ENCODE measurements around the gene ANKK1. TPM values are rescaled to one million over a fixed set of nuclear protein-coding genes. Genes with fewer than 3 reads are reported as not detected.

ANKK1 gene
- total RNA-seq, 1 donor from 2014 or later: 0.50 TPM

- Histone ChIP-seq H3K4me3 (ENCODE audit: low read depth, low read length) (no peak overlapping the region), H3K36me3 (ENCODE audit: control insufficient read depth, insufficient read depth, low read length) (no peaks in the 10 kb centered on the region), H3K27me3 (ENCODE audit: control insufficient read depth, insufficient read depth, low read length) (peaks cover 3% of the 10 kb centered on the region)
- DNase-seq (ENCODE audit: low read depth): no peak
- no peak for TF ChIP-seq CTCF (IDR thresholded peaks at IDR 0.05; ENCODE audit: insufficient read depth, low read length, poor library complexity, severe bottlenecking)
Observed at GRCh38 chr11:113412675-113413074, 25.1 kb downstream of the ANKK1 start.

- no peak for DNase-seq (ENCODE audit: low read depth)
- Histone ChIP-seq H3K36me3 (ENCODE audit: control insufficient read depth, insufficient read depth, low read length) (no peaks in the 10 kb centered on the region), H3K4me3 (ENCODE audit: low read depth, low read length) (no peak overlapping the region), H3K27me3 (ENCODE audit: control insufficient read depth, insufficient read depth, low read length) (peaks cover 5% of the 10 kb centered on the region)
- no peak for TF ChIP-seq CTCF (IDR thresholded peaks at IDR 0.05; ENCODE audit: insufficient read depth, low read length, poor library complexity, severe bottlenecking)
Observed at GRCh38 chr11:113415343-113415742, 27.8 kb downstream of the ANKK1 start.

GRCh38 chr11:113417428-113417827, 29.8 kb downstream of the ANKK1 start:
- H3K4me3 ChIP-seq (ENCODE audit: low read depth, low read length): no peak overlapping the region
- H3K27me3 ChIP-seq (ENCODE audit: control insufficient read depth, insufficient read depth, low read length): peaks cover 4% of the 10 kb centered on the region
- TF ChIP-seq CTCF (IDR thresholded peaks at IDR 0.05; ENCODE audit: insufficient read depth, low read length, poor library complexity, severe bottlenecking): no peak
- H3K36me3 ChIP-seq (ENCODE audit: control insufficient read depth, insufficient read depth, low read length): no peaks in the 10 kb centered on the region
- DNase-seq (ENCODE audit: low read depth): no peak

- TF ChIP-seq CTCF (IDR thresholded peaks at IDR 0.05; ENCODE audit: insufficient read depth, low read length, poor library complexity, severe bottlenecking): no peak
- Histone ChIP-seq H3K36me3 (ENCODE audit: control insufficient read depth, insufficient read depth, low read length) (no peaks in the 10 kb centered on the region), H3K27me3 (ENCODE audit: control insufficient read depth, insufficient read depth, low read length) (peaks cover 4% of the 10 kb centered on the region), H3K4me3 (ENCODE audit: low read depth, low read length) (no peak overlapping the region)
- no peak for DNase-seq (ENCODE audit: low read depth)
Observed at GRCh38 chr11:113419454-113420003, 31.9 kb downstream of the ANKK1 start.

GRCh38 chr11:113420808-113421207, 33.2 kb downstream of the ANKK1 start:
- no peak overlapping the region for H3K4me3 ChIP-seq (ENCODE audit: low read depth, low read length)
- H3K27me3 ChIP-seq (ENCODE audit: control insufficient read depth, insufficient read depth, low read length): peaks cover 4% of the 10 kb centered on the region
- no peaks in the 10 kb centered on the region for H3K36me3 ChIP-seq (ENCODE audit: control insufficient read depth, insufficient read depth, low read length)
- TF ChIP-seq CTCF (IDR thresholded peaks at IDR 0.05; ENCODE audit: insufficient read depth, low read length, poor library complexity, severe bottlenecking): no peak
- no peak for DNase-seq (ENCODE audit: low read depth)

- no peak for DNase-seq (ENCODE audit: low read depth)
- Histone ChIP-seq H3K27me3 (ENCODE audit: control insufficient read depth, insufficient read depth, low read length) (no peaks in the 10 kb centered on the region), H3K36me3 (ENCODE audit: control insufficient read depth, insufficient read depth, low read length) (no peaks in the 10 kb centered on the region), H3K4me3 (ENCODE audit: low read depth, low read length) (no peak overlapping the region)
- no peak for TF ChIP-seq CTCF (IDR thresholded peaks at IDR 0.05; ENCODE audit: insufficient read depth, low read length, poor library complexity, severe bottlenecking)
Observed at GRCh38 chr11:113426686-113427085, 39.1 kb downstream of the ANKK1 start.

Data from kidney epithelial cell (primary cell).